Progenitor cell of endocrine pancreas (in vitro differentiated cells): ENCODE data around the gene KRT37. TPM values are rescaled to one million over a fixed set of nuclear protein-coding genes. Genes with fewer than 3 reads are reported as not detected.

Source experiments
- DNase-seq: peaks from one replicate; pipeline ENCODE4 v3.0.0; 2021; ENCODE audit warnings: low spot score; ENCODE audit not compliant: unreplicated experiment
- H3K27ac Mint-ChIP-seq: 2 replicates; pipeline ENCODE4 v1.8.0; 2021; ENCODE audit warnings: mild to moderate bottlenecking, moderate library complexity, mixed read lengths
- H3K27me3 Mint-ChIP-seq: 2 replicates; pipeline ENCODE4 v1.8.0; 2021; ENCODE audit warnings: mixed read lengths
- H3K36me3 Mint-ChIP-seq: 2 replicates; pipeline ENCODE4 v1.8.0; 2022; ENCODE audit warnings: mixed read lengths; ENCODE audit not compliant: insufficient read depth
- H3K4me1 Mint-ChIP-seq: 2 replicates; pipeline ENCODE4 v1.8.0; 2021; ENCODE audit warnings: low read depth, mixed read lengths
- H3K4me3 Mint-ChIP-seq: 2 replicates; pipeline ENCODE4 v1.8.0; 2021; ENCODE audit warnings: low read depth, mild to moderate bottlenecking, moderate library complexity, mixed read lengths
- H3K9me3 Mint-ChIP-seq: 2 replicates; pipeline ENCODE4 v1.8.0; 2021; ENCODE audit warnings: low read depth, mixed read lengths
- CTCF ChIP-seq: fragments of 200-600 bp; sonication (generic); IDR thresholded peaks from one replicate; pipeline ENCODE4 v1.5.0; 2021; ENCODE audit warnings: antibody characterized with exemption, mild to moderate bottlenecking; ENCODE audit not compliant: unreplicated experiment
- total RNA-seq: library from RNA; stranded (reverse); gene quantifications from 2 replicates; pipeline ENCODE4 v1.2.1, GENCODE V29; 2021

The KRT37 gene
- total RNA-seq, 1 donor from 2014 or later: not detected

- no peak overlapping the region for H3K27ac Mint-ChIP-seq
- H3K4me3 Mint-ChIP-seq: no peak overlapping the region
- H3K36me3 Mint-ChIP-seq: no peaks in the 10 kb centered on the region
- H3K4me1 Mint-ChIP-seq: no peaks in the 10 kb centered on the region
- H3K27me3 Mint-ChIP-seq: peaks cover 11% of the 10 kb centered on the region
- H3K9me3 Mint-ChIP-seq: no peaks in the 10 kb centered on the region
- no peak for TF ChIP-seq CTCF
- no peak for DNase-seq
These were observed 20.2 kb downstream of the KRT37 start for GRCh38 chr17:41404024-41404671.

- peaks cover 11% of the 10 kb centered on the region for H3K27me3 Mint-ChIP-seq
- no peak for TF ChIP-seq CTCF
- no peak overlapping the region for H3K4me3 Mint-ChIP-seq
- DNase-seq: no peak
- no peaks in the 10 kb centered on the region for H3K4me1 Mint-ChIP-seq
- no peaks in the 10 kb centered on the region for H3K9me3 Mint-ChIP-seq
- H3K27ac Mint-ChIP-seq: no peak overlapping the region
- H3K36me3 Mint-ChIP-seq: no peaks in the 10 kb centered on the region
These were observed 20.9 kb downstream of the KRT37 start for GRCh38 chr17:41403404-41404023.

GRCh38 chr17:41402161-41402560 lies 22.2 kb downstream of the KRT37 start:
- Mint-ChIP-seq H3K4me1 (no peaks in the 10 kb centered on the region), H3K4me3 (no peak overlapping the region), H3K27ac (no peak overlapping the region), H3K27me3 (peaks cover 11% of the 10 kb centered on the region), H3K36me3 (no peaks in the 10 kb centered on the region), H3K9me3 (no peaks in the 10 kb centered on the region)
- no peak for DNase-seq
- TF ChIP-seq CTCF: no peak

- no peak within 1 kb of the TSS for H3K4me3 Mint-ChIP-seq
- H3K27me3 Mint-ChIP-seq: peaks cover 10% of the 10 kb centered on the region
- no peaks in the 10 kb centered on the region for H3K36me3 Mint-ChIP-seq
- no peaks in the 10 kb centered on the region for H3K9me3 Mint-ChIP-seq
- no peak for DNase-seq
- TF ChIP-seq CTCF: no peak
- no peak within 1 kb of the TSS for H3K27ac Mint-ChIP-seq
- no peaks in the 10 kb centered on the region for H3K4me1 Mint-ChIP-seq
These were observed 27.3 kb downstream of the KRT37 start, which contains the start of gene KRT31 for GRCh38 chr17:41396996-41397660. Gene KRT31 (minus strand): TSS chr17:41397608. CDS start chr17:41397539, 69 bp downstream.

GRCh38 chr17:41396340-41396739 lies 28.0 kb downstream of the KRT37 start:
- no peaks in the 10 kb centered on the region for H3K9me3 Mint-ChIP-seq
- no peak for DNase-seq
- no peak for TF ChIP-seq CTCF
- no peak overlapping the region for H3K27ac Mint-ChIP-seq
- no peaks in the 10 kb centered on the region for H3K36me3 Mint-ChIP-seq
- H3K4me1 Mint-ChIP-seq: no peaks in the 10 kb centered on the region
- peaks cover 9% of the 10 kb centered on the region for H3K27me3 Mint-ChIP-seq
- H3K4me3 Mint-ChIP-seq: no peak overlapping the region
